ENCODE results near the gene SLC25A5. TPM values are rescaled to one million over a fixed set of nuclear protein-coding genes. Genes with fewer than 3 reads are reported as not detected.

SLC25A5 gene
- total and polyA plus RNA-seq, 10 of the 15 experiments (the other 5 are each of a cell fraction or from before 2014, with no cell fraction given) = 361 to 3,863 (median 618) TPM

- TF ChIP-seq SP1 (IDR thresholded peaks at IDR 0.05; ENCODE audit: low read depth, low read length) (no peak), JUNB (IDR thresholded peaks at IDR 0.05) (no peak), ETV6 (conservative IDR thresholded peaks at IDR 0.05 in 1 of 2, IDR thresholded peaks at IDR 0.05 in 1 of 2; ENCODE audit: borderline replicate concordance in 1 of 2, low read depth in 1 of 2) (no peak), ZNF592 (IDR thresholded peaks at IDR 0.05) (no peak), E4F1 (IDR thresholded peaks at IDR 0.05; ENCODE audit: borderline replicate concordance, partially characterized antibody) (no peak), ZNF207 (IDR thresholded peaks at IDR 0.05; ENCODE audit: borderline replicate concordance) (no peak), MEF2A (IDR thresholded peaks at IDR 0.05; ENCODE audit: insufficient read depth, low read depth, low read length) (no peak), BCL11A (IDR thresholded peaks at IDR 0.05; ENCODE audit: low read depth, low read length) (no peak), EGR1 (IDR thresholded peaks at IDR 0.05; ENCODE audit: borderline replicate concordance in 1 of 2, low read depth in 2 of 2, low read length in 2 of 2) (no peak)
These were observed 34.7 kb downstream of the SLC25A5 start (continued) for GRCh38 chrX:119502727-119503483.
